ENCODE measurements around the gene PABPC3. TPM values are rescaled to one million over a fixed set of nuclear protein-coding genes. Genes with fewer than 3 reads are reported as not detected.

The PABPC3 gene
- total and polyA plus RNA-seq, 10 of the 15 experiments (the other 5 are each of a cell fraction or from before 2014, with no cell fraction given) = 0.04 to 0.87 (median 0.28) TPM

- no peaks in the 10 kb centered on the region for H3K79me2 ChIP-seq (ENCODE audit: control insufficient read depth, insufficient read depth, low read length)
- in situ Hi-C loops (cut with MboI) (no loop called here), intact Hi-C loops (cut with micrococcal nuclease; ENCODE audit: unreplicated experiment) (no loop called here)
- peaks cover 9% of the 10 kb centered on the region for H3K4me1 ChIP-seq (ENCODE audit: control insufficient read depth, insufficient read depth, low read length)
- H4K20me1 ChIP-seq (ENCODE audit: control insufficient read depth, insufficient read depth) = no peaks in the 10 kb centered on the region
- H3K27me3 ChIP-seq (replicated peaks in 1 of 2; ENCODE audit: control insufficient read depth in 2 of 2, insufficient read depth in 2 of 2, low read length in 1 of 2) = no peaks in the 10 kb centered on the region
- CTCF ChIA-PET = interaction anchor here (0.7 kb wide), 1 partner anchor 174 kb away, joined by 3 read pairs; no protein-coding TSS in a partner anchor
- no peak overlapping the region for H3K9ac ChIP-seq (ENCODE audit: control insufficient read depth, insufficient read depth, low read length)
- ATAC-seq (no peak), FAIRE-seq (no peak), DNase-seq (ENCODE audit: low read depth, low spot score) (no peak)
- BruUV-seq (replicated peaks) = no TSS peak
- H2AFZ ChIP-seq (ENCODE audit: control insufficient read depth, low read depth, low read length) = no peak overlapping the region
- SMC1A ChIA-PET (ENCODE audit: uncharacterized antibody, unreplicated experiment) = no interaction called here
- TF ChIP-seq, protein P1, sequence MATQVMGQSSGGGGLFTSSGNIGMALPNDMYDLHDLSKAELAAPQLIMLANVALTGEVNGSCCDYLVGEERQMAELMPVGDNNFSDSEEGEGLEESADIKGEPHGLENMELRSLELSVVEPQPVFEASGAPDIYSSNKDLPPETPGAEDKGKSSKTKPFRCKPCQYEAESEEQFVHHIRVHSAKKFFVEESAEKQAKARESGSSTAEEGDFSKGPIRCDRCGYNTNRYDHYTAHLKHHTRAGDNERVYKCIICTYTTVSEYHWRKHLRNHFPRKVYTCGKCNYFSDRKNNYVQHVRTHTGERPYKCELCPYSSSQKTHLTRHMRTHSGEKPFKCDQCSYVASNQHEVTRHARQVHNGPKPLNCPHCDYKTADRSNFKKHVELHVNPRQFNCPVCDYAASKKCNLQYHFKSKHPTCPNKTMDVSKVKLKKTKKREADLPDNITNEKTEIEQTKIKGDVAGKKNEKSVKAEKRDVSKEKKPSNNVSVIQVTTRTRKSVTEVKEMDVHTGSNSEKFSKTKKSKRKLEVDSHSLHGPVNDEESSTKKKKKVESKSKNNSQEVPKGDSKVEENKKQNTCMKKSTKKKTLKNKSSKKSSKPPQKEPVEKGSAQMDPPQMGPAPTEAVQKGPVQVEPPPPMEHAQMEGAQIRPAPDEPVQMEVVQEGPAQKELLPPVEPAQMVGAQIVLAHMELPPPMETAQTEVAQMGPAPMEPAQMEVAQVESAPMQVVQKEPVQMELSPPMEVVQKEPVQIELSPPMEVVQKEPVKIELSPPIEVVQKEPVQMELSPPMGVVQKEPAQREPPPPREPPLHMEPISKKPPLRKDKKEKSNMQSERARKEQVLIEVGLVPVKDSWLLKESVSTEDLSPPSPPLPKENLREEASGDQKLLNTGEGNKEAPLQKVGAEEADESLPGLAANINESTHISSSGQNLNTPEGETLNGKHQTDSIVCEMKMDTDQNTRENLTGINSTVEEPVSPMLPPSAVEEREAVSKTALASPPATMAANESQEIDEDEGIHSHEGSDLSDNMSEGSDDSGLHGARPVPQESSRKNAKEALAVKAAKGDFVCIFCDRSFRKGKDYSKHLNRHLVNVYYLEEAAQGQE (IDR thresholded peaks at IDR 0.05; ENCODE audit: low read depth, low read length) = no peak
- TF ChIP-seq MTA3 (IDR thresholded peaks at IDR 0.05; ENCODE audit: borderline replicate concordance, low read length) = no peak
- no peak overlapping the region for H3K27ac ChIP-seq (ENCODE audit: control insufficient read depth, insufficient read depth)
- H3K9me3 ChIP-seq (replicated peaks; ENCODE audit: control insufficient read depth, insufficient read depth, low read length) = no peaks in the 10 kb centered on the region; the same call in 2 of the 3 replicates
- 86% methylated on average over 8 of the region's 16 CpGs for WGBS (ENCODE audit: insufficient coverage, insufficient replicate concordance, low lambda C conversion rate, missing lambda C conversion rate)
- H3K36me3 ChIP-seq (ENCODE audit: control insufficient read depth in 2 of 2, insufficient read depth in 2 of 2, low read length in 1 of 2) = no peaks in the 10 kb centered on the region
- RAD21 ChIA-PET (ENCODE audit: unreplicated experiment) = no interaction called here
- no peak overlapping the region for H3K4me3 ChIP-seq
- H3K4me2 ChIP-seq (ENCODE audit: control insufficient read depth, insufficient read depth) = no peak overlapping the region
- POLR2A ChIA-PET = no interaction called here
These were observed 21.4 kb downstream of the PABPC3 start for GRCh38 chr13:25117312-25117711.

DNA sequence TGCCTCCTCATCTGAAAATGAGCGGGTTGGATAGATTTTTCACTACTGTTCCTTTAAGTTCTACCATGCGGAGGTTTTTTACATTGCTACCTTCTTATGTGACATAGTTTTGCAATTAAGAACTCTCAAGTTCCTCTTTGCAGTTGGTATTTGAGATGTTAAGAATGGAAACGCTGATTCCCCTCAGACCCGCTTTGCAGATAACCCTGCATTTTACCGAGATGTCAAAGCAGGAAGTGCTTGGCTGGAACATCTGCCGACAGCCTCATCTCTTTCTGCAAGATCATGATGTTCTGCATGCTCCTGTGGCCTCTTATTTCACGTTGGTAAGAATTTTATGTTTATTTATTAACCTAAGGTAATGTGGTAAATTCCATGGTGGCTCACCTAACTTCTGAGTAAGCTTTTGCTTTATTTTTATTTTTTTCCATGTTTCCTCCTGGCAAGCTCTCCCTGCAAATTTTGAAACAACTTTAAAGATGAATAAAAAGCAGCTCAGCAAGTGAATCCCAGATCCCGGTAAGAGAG, 22.5 kb downstream of the PABPC3 start:
- no peak for DNase-seq (ENCODE audit: low read depth, low spot score)
- intact Hi-C loops (cut with micrococcal nuclease; ENCODE audit: unreplicated experiment) = no loop called here
- SMC1A ChIA-PET (ENCODE audit: uncharacterized antibody, unreplicated experiment) = no interaction called here
- no peak overlapping the region for H3K4me2 ChIP-seq (ENCODE audit: control insufficient read depth, insufficient read depth)
- FAIRE-seq = no peak
- H2AFZ ChIP-seq (ENCODE audit: control insufficient read depth, low read depth, low read length) = peak overlapping the region; percentile 15; the same call in 1 of the 2 replicates
- no TSS peak for BruUV-seq (replicated peaks)
- H3K9ac ChIP-seq (ENCODE audit: control insufficient read depth, insufficient read depth, low read length) = no peak overlapping the region
- no peaks in the 10 kb centered on the region; the same call in 2 of the 3 replicates for H3K9me3 ChIP-seq (replicated peaks; ENCODE audit: control insufficient read depth, insufficient read depth, low read length)
- POLR2A ChIA-PET = no interaction called here
- H3K4me1 ChIP-seq (ENCODE audit: control insufficient read depth, insufficient read depth, low read length) = peaks cover 9% of the 10 kb centered on the region
- 28% methylated on average over 8 of the region's 8 CpGs for WGBS (ENCODE audit: insufficient coverage, insufficient replicate concordance, low lambda C conversion rate, missing lambda C conversion rate)
- H3K4me3 ChIP-seq = no peak overlapping the region
- CTCF ChIA-PET = interaction anchor here (1.0 to 1.4 kb wide), 2 partner anchors 26 to 130 kb away, joined by 3 to 4 read pairs; no protein-coding TSS in a partner anchor
- no peak for TF ChIP-seq MYB (IDR thresholded peaks at IDR 0.05; ENCODE audit: borderline replicate concordance, low read depth, low read length)
- TF ChIP-seq SPI1 (IDR thresholded peaks at IDR 0.05; ENCODE audit: borderline replicate concordance, insufficient read depth, low read depth, low read length) = peak; percentile 9; the same call in 1 of the 2 replicates
- no peaks in the 10 kb centered on the region for H3K36me3 ChIP-seq (ENCODE audit: control insufficient read depth in 2 of 2, insufficient read depth in 2 of 2, low read length in 1 of 2)
- no peaks in the 10 kb centered on the region for H3K79me2 ChIP-seq (ENCODE audit: control insufficient read depth, insufficient read depth, low read length)
- ATAC-seq = no peak; the same call in 2 of the 3 replicates
- H3K27ac ChIP-seq (ENCODE audit: control insufficient read depth, insufficient read depth) = no peak overlapping the region
- no peaks in the 10 kb centered on the region for H3K27me3 ChIP-seq (replicated peaks in 1 of 2; ENCODE audit: control insufficient read depth in 2 of 2, insufficient read depth in 2 of 2, low read length in 1 of 2)
- H4K20me1 ChIP-seq (ENCODE audit: control insufficient read depth, insufficient read depth) = no peaks in the 10 kb centered on the region
- RAD21 ChIA-PET (ENCODE audit: unreplicated experiment) = no interaction called here
- in situ Hi-C loops (cut with MboI) = no loop called here

All from GM12878 (cell line).